ENCODE results near the gene EEF1AKMT4.

The EEF1AKMT4 gene

DNA sequence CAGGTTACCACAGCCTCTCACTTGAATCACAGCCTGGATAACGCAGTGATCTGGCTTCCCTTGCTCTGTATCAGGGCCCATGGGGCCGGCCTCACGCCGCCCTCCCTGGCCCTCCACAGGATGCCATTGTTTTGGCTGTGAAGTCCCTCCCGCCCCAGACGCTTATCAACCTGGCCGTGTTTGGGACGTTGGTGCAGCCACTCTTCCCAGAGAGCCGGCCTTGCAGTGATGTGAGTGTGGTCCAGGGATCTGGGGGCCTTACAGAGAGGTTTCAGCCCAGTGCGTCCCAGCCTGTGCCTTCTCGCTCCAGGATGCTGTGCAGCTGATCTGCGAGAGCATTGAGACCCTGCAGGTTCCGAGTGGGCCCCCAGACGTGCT, 13.4 kb upstream of the EEF1AKMT4 start:
- WGBS, 2 experiments (ENCODE audit: insufficient coverage in 2 of 2): 51% methylated on average over 12 to 14 of the region's 14 CpGs
- no peak overlapping the region for H3K4me3 ChIP-seq (ENCODE audit: extremely low read depth, insufficient read depth, low read length, poor library complexity, severe bottlenecking)
- H3K27ac ChIP-seq (ENCODE audit: low read depth, low read length, severe bottlenecking): no peak overlapping the region
- no peaks in the 10 kb centered on the region for H3K36me3 ChIP-seq (ENCODE audit: control insufficient read depth, insufficient read depth, low read length)
- H3K4me1 ChIP-seq (ENCODE audit: control insufficient read depth, insufficient read depth, low read length, poor library complexity, severe bottlenecking): no peaks in the 10 kb centered on the region
- H3K9me3 ChIP-seq (ENCODE audit: control insufficient read depth, low read length): no peaks in the 10 kb centered on the region

DNA sequence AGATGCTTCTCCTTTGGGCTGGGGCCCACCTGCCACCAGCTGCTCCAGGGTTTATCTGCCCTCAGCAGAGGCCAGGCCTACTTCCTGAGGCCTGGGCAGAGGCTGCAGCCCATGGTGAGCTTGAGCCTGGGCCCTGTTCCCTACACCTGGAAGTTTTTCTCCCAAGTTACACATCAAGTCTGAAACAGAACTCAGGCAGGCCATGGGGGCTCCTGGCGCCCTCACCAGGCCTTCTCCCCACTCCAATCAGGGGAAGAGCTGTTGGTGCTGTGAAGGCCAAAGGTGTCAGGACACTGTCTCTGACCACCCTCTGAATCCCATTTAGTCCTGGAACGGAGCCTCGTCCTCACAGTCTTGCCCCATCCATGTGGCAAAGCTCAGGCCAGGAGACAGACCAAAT, 12.8 kb upstream of the EEF1AKMT4 start:
- H3K27ac ChIP-seq (ENCODE audit: low read depth, low read length, severe bottlenecking): no peak overlapping the region
- WGBS, 2 experiments (ENCODE audit: insufficient coverage in 2 of 2): 67 to 78% methylated on average over 2 to 3 of the region's 3 CpGs
- H3K9me3 ChIP-seq (ENCODE audit: control insufficient read depth, low read length): no peaks in the 10 kb centered on the region
- no peaks in the 10 kb centered on the region for H3K4me1 ChIP-seq (ENCODE audit: control insufficient read depth, insufficient read depth, low read length, poor library complexity, severe bottlenecking)
- no peaks in the 10 kb centered on the region for H3K36me3 ChIP-seq (ENCODE audit: control insufficient read depth, insufficient read depth, low read length)
- H3K4me3 ChIP-seq (ENCODE audit: extremely low read depth, insufficient read depth, low read length, poor library complexity, severe bottlenecking): no peak overlapping the region

DNA sequence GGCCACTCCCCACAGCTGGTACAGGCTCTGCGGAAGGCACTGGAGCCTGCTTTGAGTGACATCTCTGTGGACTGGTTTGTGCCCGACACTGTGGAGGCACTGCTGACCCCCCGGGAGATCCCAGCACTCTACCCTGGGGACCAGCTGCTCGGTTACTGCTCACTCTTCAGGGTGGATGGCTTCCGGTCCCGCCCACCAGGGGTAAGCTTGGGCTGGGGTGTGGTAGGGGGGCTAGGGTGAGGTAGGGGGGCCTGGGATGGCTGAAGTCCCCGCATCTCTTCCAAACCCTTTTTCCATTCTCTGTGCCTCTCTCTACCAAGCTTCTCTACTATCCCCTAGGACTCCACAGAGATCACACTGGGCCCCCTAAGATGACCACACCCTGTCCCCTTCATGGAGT, 12.3 kb upstream of the EEF1AKMT4 start:
- H3K9me3 ChIP-seq (ENCODE audit: control insufficient read depth, low read length): no peaks in the 10 kb centered on the region
- 97 to 100% methylated on average over 3 of the region's 7 CpGs for WGBS, 2 experiments (ENCODE audit: insufficient coverage in 2 of 2)
- H3K27ac ChIP-seq (ENCODE audit: low read depth, low read length, severe bottlenecking): no peak overlapping the region
- peaks cover 3% of the 10 kb centered on the region for H3K36me3 ChIP-seq (ENCODE audit: control insufficient read depth, insufficient read depth, low read length)
- H3K4me1 ChIP-seq (ENCODE audit: control insufficient read depth, insufficient read depth, low read length, poor library complexity, severe bottlenecking): no peaks in the 10 kb centered on the region
- no peak overlapping the region for H3K4me3 ChIP-seq (ENCODE audit: extremely low read depth, insufficient read depth, low read length, poor library complexity, severe bottlenecking)

DNA sequence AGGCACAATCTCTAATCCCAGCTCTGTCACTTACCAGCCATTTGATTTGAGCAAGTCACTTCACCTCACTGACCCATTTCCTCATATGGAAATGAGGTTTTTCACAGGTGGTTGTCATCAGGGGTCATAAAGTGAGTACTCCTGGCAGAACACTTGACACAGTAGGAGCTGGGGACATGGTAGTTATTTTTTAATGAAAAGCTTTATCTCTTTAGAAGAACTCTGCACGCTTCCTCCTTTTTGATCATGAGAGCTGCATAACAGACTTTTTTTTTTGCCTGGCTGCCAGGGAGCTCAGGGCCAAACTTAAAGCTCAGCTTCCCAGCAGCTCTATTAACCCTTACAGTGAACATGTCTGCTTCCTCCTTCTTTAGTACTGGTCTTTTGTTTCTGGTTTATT, 11.7 kb upstream of the EEF1AKMT4 start:
- Histone ChIP-seq H3K36me3 (ENCODE audit: control insufficient read depth, insufficient read depth, low read length) (peaks cover 9% of the 10 kb centered on the region), H3K4me3 (ENCODE audit: extremely low read depth, insufficient read depth, low read length, poor library complexity, severe bottlenecking) (no peak overlapping the region), H3K9me3 (ENCODE audit: control insufficient read depth, low read length) (no peaks in the 10 kb centered on the region), H3K4me1 (ENCODE audit: control insufficient read depth, insufficient read depth, low read length, poor library complexity, severe bottlenecking) (no peaks in the 10 kb centered on the region), H3K27ac (ENCODE audit: low read depth, low read length, severe bottlenecking) (no peak overlapping the region)
- WGBS, 2 experiments (ENCODE audit: insufficient coverage in 2 of 2): 89 to 100% methylated on average over 1 of the region's 1 CpG

DNA sequence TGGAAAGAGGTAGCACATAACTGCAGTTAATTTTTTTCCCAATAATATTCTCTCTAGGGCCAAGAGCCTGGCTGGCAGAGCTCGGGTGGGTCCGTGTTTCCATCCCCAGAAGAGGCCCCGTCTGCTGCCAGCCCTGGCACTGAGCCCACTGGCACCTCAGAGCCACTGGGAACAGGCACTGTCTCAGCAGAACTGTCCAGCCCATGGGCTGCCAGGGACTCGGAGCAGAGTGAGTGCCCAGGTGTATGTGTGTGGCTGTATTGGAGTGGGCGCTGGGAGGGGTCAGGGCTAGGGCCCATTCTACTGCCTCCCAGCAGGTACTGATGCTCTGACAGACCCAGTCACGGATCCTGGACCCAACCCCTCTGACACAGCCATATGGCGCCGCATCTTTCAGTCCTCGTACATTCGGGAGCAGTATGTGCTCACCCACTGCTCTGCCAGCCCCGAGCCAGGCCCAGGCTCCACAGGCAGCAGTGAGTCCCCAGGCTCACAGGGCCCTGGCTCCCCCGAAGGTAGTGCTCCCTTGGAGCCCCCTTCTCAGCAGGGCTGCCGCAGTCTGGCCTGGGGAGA, 11.1 kb upstream of the EEF1AKMT4 start:
- Histone ChIP-seq H3K27ac (ENCODE audit: low read depth, low read length, severe bottlenecking) (no peak overlapping the region), H3K4me3 (ENCODE audit: extremely low read depth, insufficient read depth, low read length, poor library complexity, severe bottlenecking) (no peak overlapping the region), H3K9me3 (ENCODE audit: control insufficient read depth, low read length) (no peaks in the 10 kb centered on the region), H3K4me1 (ENCODE audit: control insufficient read depth, insufficient read depth, low read length, poor library complexity, severe bottlenecking) (no peaks in the 10 kb centered on the region), H3K36me3 (ENCODE audit: control insufficient read depth, insufficient read depth, low read length) (peaks cover 14% of the 10 kb centered on the region)
- 85 to 92% methylated on average over 11 to 12 of the region's 13 CpGs for WGBS, 2 experiments (ENCODE audit: insufficient coverage in 2 of 2)

DNA sequence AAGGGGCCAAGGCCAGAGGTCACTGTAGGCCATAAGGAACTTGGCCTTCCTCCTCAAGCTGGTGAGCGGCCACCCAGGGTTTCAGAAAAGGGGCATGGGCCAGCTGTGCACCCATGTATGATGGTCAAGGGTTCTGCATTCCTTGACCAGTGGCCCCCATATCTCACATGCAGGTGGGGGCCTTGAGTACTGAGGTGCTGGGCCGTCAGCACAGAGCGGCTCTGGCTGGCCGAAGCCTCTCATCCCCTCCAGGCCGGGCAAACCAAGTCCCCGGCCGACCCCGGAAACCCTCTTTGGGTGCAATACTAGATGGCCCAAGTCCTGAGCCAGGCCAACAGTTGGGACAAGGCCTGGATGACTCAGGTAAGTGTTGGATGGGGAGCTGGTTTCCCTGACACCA, 10.3 kb upstream of the EEF1AKMT4 start:
- Histone ChIP-seq H3K4me3 (ENCODE audit: extremely low read depth, insufficient read depth, low read length, poor library complexity, severe bottlenecking) (no peak overlapping the region), H3K27ac (ENCODE audit: low read depth, low read length, severe bottlenecking) (no peak overlapping the region), H3K9me3 (ENCODE audit: control insufficient read depth, low read length) (no peaks in the 10 kb centered on the region), H3K36me3 (ENCODE audit: control insufficient read depth, insufficient read depth, low read length) (peaks cover 22% of the 10 kb centered on the region), H3K4me1 (ENCODE audit: control insufficient read depth, insufficient read depth, low read length, poor library complexity, severe bottlenecking) (no peaks in the 10 kb centered on the region)
- 87 to 92% methylated on average over 5 to 6 of the region's 8 CpGs for WGBS, 2 experiments (ENCODE audit: insufficient coverage in 2 of 2)

DNA sequence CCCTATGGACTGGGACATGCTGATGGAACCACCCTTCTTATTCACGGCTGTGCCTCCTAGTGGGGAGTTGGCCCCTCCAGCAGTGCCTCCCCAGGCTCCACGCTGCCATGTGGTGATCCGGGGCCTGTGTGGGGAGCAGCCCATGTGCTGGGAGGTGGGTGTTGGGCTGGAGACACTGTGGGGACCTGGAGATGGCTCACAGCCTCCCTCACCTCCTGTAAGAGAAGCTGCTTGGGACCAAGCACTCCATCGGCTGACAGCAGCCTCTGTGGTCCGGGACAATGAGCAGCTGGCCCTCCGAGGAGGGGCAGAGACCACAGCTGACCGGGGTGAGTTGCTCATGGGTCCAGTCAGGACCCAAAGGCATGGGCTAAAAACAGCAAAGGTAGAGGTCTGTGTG, 9.8 kb upstream of the EEF1AKMT4 start:
- Histone ChIP-seq H3K36me3 (ENCODE audit: control insufficient read depth, insufficient read depth, low read length) (peaks cover 27% of the 10 kb centered on the region), H3K4me1 (ENCODE audit: control insufficient read depth, insufficient read depth, low read length, poor library complexity, severe bottlenecking) (no peaks in the 10 kb centered on the region), H3K27ac (ENCODE audit: low read depth, low read length, severe bottlenecking) (no peak overlapping the region), H3K9me3 (ENCODE audit: control insufficient read depth, low read length) (no peaks in the 10 kb centered on the region), H3K4me3 (ENCODE audit: extremely low read depth, insufficient read depth, low read length, poor library complexity, severe bottlenecking) (no peak overlapping the region)
- WGBS, 2 experiments (ENCODE audit: insufficient coverage in 2 of 2): 85 to 96% methylated on average over 3 of the region's 7 CpGs

DNA sequence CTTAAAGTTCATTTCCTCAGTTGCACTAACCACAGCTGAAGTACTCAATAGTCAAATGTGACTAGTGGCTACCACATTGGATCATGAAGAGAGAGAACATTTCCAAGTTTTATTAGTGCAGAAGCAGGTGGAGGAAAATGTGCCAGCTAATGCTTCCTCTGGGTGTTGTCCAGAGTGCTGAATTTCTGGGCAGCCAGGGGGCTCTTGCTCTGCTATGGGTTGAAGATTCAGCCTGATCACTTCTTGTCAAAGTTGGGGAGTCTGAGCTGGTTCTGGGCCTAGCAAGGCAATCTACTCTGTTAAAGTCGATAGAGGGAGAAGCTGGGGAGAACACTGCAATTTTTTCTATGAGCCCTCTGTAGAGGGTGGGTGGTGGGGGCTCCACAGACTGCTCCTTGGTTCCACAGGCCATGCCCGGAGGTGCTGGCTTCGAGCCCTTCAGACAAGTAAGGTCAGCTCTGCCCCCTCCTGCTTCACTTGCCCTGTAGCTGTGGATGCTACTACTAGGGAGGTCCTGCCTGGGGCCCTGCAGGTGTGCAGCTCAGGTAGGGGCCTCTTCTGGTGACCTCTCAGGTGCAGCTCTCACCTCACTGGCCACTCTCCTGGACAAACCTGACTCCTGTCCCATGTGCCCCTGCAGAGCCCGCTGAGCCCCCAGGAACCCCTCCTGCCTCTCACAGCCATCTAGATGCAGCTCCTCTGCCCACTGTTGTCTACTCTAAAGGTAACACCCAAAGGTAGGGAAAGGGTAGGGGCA, 8.9 kb upstream of the EEF1AKMT4 start:
- no peaks in the 10 kb centered on the region for H3K4me1 ChIP-seq (ENCODE audit: control insufficient read depth, insufficient read depth, low read length, poor library complexity, severe bottlenecking)
- peaks cover 35% of the 10 kb centered on the region for H3K36me3 ChIP-seq (ENCODE audit: control insufficient read depth, insufficient read depth, low read length)
- no peak overlapping the region for H3K27ac ChIP-seq (ENCODE audit: low read depth, low read length, severe bottlenecking)
- H3K9me3 ChIP-seq (ENCODE audit: control insufficient read depth, low read length): no peaks in the 10 kb centered on the region
- no peak overlapping the region for H3K4me3 ChIP-seq (ENCODE audit: extremely low read depth, insufficient read depth, low read length, poor library complexity, severe bottlenecking)
- 75 to 92% methylated on average over 2 of the region's 4 CpGs for WGBS, 2 experiments (ENCODE audit: insufficient coverage in 2 of 2)

DNA sequence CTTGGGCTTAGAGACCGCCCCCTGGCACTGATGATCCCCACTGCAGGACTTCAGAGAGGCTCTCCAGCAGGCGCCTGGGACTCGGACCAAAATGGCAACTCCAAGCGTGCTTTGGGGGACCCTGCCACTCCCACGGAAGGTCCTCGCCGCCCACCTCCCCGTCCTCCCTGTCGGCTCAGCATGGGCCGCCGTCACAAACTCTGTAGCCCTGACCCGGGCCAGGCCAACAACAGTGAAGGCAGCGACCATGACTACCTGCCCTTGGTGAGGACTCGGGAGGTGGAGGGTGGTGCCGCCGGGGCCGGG, 8.4 kb upstream of the EEF1AKMT4 start:
- Histone ChIP-seq H3K4me1 (ENCODE audit: control insufficient read depth, insufficient read depth, low read length, poor library complexity, severe bottlenecking) (no peaks in the 10 kb centered on the region), H3K27ac (ENCODE audit: low read depth, low read length, severe bottlenecking) (no peak overlapping the region), H3K36me3 (ENCODE audit: control insufficient read depth, insufficient read depth, low read length) (peaks cover 35% of the 10 kb centered on the region), H3K9me3 (ENCODE audit: control insufficient read depth, low read length) (no peaks in the 10 kb centered on the region), H3K4me3 (ENCODE audit: extremely low read depth, insufficient read depth, low read length, poor library complexity, severe bottlenecking) (no peak overlapping the region)
- 92 to 96% methylated on average over 14 to 17 of the region's 17 CpGs for WGBS, 2 experiments (ENCODE audit: insufficient coverage in 2 of 2)

DNA sequence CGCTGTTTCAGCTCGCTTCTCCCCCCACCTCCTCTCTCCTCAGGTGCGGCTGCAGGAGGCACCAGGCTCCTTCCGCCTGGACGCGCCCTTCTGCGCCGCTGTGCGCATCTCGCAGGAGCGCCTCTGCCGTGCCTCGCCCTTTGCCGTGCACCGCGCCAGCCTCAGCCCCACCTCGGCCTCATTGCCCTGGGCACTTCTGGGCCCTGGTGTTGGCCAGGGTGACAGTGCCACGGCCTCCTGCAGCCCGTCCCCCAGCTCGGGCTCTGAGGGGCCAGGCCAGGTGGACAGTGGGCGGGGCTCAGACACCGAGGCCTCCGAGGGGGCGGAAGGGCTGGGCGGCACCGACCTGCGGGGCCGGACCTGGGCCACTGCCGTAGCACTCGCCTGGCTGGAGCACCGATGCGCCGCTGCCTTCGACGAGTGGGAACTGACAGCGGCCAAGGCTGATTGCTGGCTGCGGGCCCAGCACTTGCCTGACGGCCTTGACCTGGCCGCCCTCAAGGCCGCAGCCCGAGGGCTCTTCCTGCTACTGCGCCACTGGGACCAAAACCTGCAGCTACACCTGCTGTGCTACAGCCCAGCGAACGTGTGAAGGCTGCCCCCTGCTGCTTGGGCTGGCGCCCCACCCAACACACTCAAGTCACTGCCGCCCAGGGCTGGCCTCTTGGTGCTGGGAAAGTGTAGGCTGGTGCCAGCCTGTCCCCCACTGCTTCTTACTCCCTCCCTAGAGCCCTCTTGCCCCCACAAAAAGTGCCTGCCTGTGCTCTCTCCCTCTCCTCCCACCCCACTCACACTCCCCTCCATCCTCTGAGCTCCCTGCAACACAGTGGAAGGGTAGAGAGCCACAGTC, 7.8 kb upstream of the EEF1AKMT4 start:
- Histone ChIP-seq H3K4me3 (ENCODE audit: extremely low read depth, insufficient read depth, low read length, poor library complexity, severe bottlenecking) (no peak overlapping the region), H3K4me1 (ENCODE audit: control insufficient read depth, insufficient read depth, low read length, poor library complexity, severe bottlenecking) (no peaks in the 10 kb centered on the region), H3K9me3 (ENCODE audit: control insufficient read depth, low read length) (no peaks in the 10 kb centered on the region), H3K36me3 (ENCODE audit: control insufficient read depth, insufficient read depth, low read length) (peaks cover 35% of the 10 kb centered on the region), H3K27ac (ENCODE audit: low read depth, low read length, severe bottlenecking) (no peak overlapping the region)
- 86 to 89% methylated on average over 32 to 46 of the region's 46 CpGs for WGBS, 2 experiments (ENCODE audit: insufficient coverage in 2 of 2)

DNA sequence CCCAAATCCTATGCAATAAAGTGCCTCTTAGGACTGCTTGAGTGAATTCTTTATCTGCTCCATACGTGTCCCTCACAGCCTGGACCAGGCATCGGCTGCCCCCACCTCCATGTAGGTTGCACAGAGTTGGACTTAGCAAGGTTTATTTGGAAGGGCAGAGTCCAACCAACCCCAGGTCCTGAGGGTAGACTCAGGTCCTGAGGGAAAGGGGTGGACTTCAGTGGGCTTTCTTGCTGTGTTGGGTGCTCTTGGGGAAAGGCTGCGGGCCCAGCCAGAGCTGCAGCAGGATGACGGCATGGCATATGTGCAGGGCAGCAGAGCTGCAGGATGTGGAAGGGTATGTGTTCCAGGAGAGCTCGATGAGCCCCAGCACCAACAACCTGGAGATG, 7.2 kb upstream of the EEF1AKMT4 start:
- Histone ChIP-seq H3K9me3 (ENCODE audit: control insufficient read depth, low read length) (no peaks in the 10 kb centered on the region), H3K4me3 (ENCODE audit: extremely low read depth, insufficient read depth, low read length, poor library complexity, severe bottlenecking) (no peak overlapping the region), H3K27ac (ENCODE audit: low read depth, low read length, severe bottlenecking) (no peak overlapping the region), H3K36me3 (ENCODE audit: control insufficient read depth, insufficient read depth, low read length) (peaks cover 35% of the 10 kb centered on the region), H3K4me1 (ENCODE audit: control insufficient read depth, insufficient read depth, low read length, poor library complexity, severe bottlenecking) (no peaks in the 10 kb centered on the region)
- WGBS, 2 experiments (ENCODE audit: insufficient coverage in 2 of 2): 98% methylated on average over 5 of the region's 5 CpGs
